GM12892 (cell line): ENCODE measurements around the gene PTP4A2.

Experiments
- POLR2A ChIP-seq: IDR thresholded peaks from 2 replicates; pipeline ENCODE4 v1.6.1; 2011; ENCODE audit warnings: low read depth, low read length, control low read depth
- POLR2AphosphoS5 ChIP-seq: IDR thresholded peaks from 2 replicates; pipeline ENCODE4 v1.6.1; 2011; ENCODE audit warnings: low read depth, low read length, control low read depth
- TAF1 ChIP-seq: IDR thresholded peaks from 2 replicates; pipeline ENCODE4 v1.6.1; 2011; ENCODE audit warnings: low read depth, mild to moderate bottlenecking, control low read depth, low read length, borderline replicate concordance

DNA sequence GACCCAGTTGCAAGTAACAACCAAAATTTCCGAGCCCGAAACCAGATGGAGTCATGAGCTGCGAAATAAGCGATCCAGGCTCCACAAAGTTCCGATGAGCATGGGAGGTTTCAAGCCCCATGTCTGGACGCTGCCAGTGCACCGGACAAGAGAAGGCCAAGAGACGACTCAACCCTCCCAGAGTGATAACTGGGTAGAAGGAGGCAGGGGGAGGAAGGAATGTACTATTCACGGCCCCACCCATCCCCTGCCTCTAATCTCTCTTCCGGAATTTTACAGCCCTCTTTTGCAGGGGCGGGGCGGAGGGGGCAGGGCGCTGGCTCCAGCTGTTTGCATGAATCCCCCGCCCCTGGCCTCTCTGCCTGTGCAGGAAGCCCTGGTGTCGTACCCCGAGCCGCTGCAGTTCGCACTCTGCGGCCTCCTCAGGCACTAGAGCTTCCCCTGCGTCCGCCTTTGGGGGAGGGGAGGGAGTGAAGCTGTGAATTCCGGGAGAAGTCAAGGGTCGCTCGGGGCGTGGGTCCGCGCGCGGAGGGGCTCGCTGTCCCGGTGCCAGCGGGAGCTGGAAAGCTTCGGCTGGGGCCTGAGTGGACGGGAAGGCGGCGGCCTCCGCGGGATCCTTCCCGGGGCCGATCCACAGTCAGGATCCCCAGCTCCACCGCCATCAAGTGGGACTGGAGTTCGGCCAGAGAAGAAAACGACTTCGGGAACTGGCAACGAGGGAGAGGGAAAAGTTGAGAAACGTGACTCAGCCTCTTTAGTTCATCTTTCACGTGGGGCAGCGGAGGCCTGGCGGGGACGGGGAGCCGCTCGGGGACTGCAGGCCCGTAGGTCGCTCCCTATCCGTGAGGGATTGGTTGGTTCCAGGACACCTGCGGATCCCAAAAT, 6.3 kb upstream of the PTP4A2 start:
- TF ChIP-seq TAF1: peak; percentile 81; the same call in 1 of the 2 replicates
- TF ChIP-seq POLR2A: peak; percentile 94
- peak; percentile 86 for TF ChIP-seq POLR2AphosphoS5
